ENCODE results near the gene MCU. TPM values are rescaled to one million over a fixed set of nuclear protein-coding genes. Genes with fewer than 3 reads are reported as not detected.

The MCU gene
- total RNA-seq, 1 experiment from 2014 or later: 26.8 TPM

DNA sequence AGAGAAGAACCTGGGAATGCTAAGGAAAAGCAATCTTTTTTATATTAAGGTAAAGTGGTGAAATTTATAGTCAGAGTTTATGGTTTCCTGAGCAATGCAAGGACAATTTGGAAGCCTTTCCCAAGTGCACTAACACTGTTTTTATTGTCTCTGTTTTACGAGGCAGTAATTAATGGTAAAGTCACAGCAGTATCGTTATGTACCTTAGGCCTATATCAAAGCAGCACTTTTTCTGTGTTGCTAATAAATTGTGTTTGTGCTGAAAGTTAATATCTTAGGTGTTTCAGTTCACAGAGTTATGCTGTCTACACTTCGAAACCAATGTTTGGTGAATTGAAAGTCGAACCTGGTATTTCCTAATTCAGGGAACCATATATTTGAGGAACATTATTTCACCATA, 220.8 kb downstream of the MCU start:
- intact Hi-C loops (cut with micrococcal nuclease): no loop called here

More for the DNA sequence above, 220.8 kb downstream of the MCU start:
- Histone ChIP-seq H2AFZ (ENCODE audit: low read depth, low read length, poor library complexity, severe bottlenecking) (no peak overlapping the region), H3K4me2 (ENCODE audit: low read length) (no peak overlapping the region), H4K20me1 (ENCODE audit: insufficient read depth) (no peaks in the 10 kb centered on the region), H3K27me3 (ENCODE audit: insufficient read depth, low read length) (no peaks in the 10 kb centered on the region), H3K27ac (ENCODE audit: low read depth, low read length) (no peak overlapping the region), H3K9ac (ENCODE audit: low read length) (no peak overlapping the region), H3K4me1 (ENCODE audit: control insufficient read depth in 1 of 2, insufficient read depth in 2 of 2, low read length in 2 of 2) (no peaks in the 10 kb centered on the region), H3K9me2 (ENCODE audit: insufficient read depth) (no peaks in the 10 kb centered on the region), H3K79me2 (ENCODE audit: insufficient read depth, low read length) (no peaks in the 10 kb centered on the region), H3K36me3 (ENCODE audit: control insufficient read depth in 1 of 2, insufficient read depth in 2 of 2, low read length in 2 of 2) (no peaks in the 10 kb centered on the region), H3K4me3 (replicated peaks in 1 of 2; ENCODE audit: low read depth in 1 of 2, low read length in 2 of 2) (no peak overlapping the region), H3K9me3 (ENCODE audit: control insufficient read depth in 1 of 2, insufficient read depth in 1 of 2, low read depth in 1 of 2, low read length in 2 of 2) (no peaks in the 10 kb centered on the region)
- ChIA-PET POLR2A (no interaction called here), RAD21 (ENCODE audit: low non-redundant PET in 1 of 2, low total read pairs in 2 of 2, uncharacterized antibody in 2 of 2, unreplicated experiment in 2 of 2) (no interaction called here), CTCF (no interaction called here)
- TF ChIP-seq EZH2 (IDR thresholded peaks at IDR 0.05) (no peak), SRF (IDR thresholded peaks at IDR 0.05; ENCODE audit: low read depth) (no peak), SP1 (IDR thresholded peaks at IDR 0.05; ENCODE audit: low read depth) (no peak), POLR2AphosphoS5 (IDR thresholded peaks at IDR 0.05; ENCODE audit: low read depth, low read length) (no peak), ZNF274 (IDR thresholded peaks at IDR 0.05; ENCODE audit: low read depth, low read length) (no peak), POLR2A (IDR thresholded peaks at IDR 0.05; ENCODE audit: borderline replicate concordance, extremely low read depth, insufficient read depth, insufficient read length) (no peak), TCF7L2 (IDR thresholded peaks at IDR 0.05; ENCODE audit: borderline replicate concordance, extremely low read depth, insufficient read depth, insufficient read length) (no peak), SIN3A (IDR thresholded peaks at IDR 0.05; ENCODE audit: low read depth) (no peak), EGR1 (IDR thresholded peaks at IDR 0.05; ENCODE audit: low read depth) (no peak), FOSL1 (IDR thresholded peaks at IDR 0.05; ENCODE audit: low read depth) (no peak), CEBPB (IDR thresholded peaks at IDR 0.05; ENCODE audit: low read depth) (no peak), RAD21 (IDR thresholded peaks at IDR 0.05; ENCODE audit: low read depth) (no peak), YY1 (IDR thresholded peaks at IDR 0.05; ENCODE audit: extremely low read depth, insufficient replicate concordance, low read depth, low read length) (no peak), ELF1 (IDR thresholded peaks at IDR 0.05; ENCODE audit: borderline replicate concordance, low read depth) (no peak), EZH2phosphoT487 (IDR thresholded peaks at IDR 0.05; ENCODE audit: borderline replicate concordance) (no peak)
- TF ChIP-seq, protein P1, sequence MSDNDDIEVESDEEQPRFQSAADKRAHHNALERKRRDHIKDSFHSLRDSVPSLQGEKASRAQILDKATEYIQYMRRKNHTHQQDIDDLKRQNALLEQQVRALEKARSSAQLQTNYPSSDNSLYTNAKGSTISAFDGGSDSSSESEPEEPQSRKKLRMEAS (IDR thresholded peaks at IDR 0.05): no peak
- TF ChIP-seq, protein P2, sequence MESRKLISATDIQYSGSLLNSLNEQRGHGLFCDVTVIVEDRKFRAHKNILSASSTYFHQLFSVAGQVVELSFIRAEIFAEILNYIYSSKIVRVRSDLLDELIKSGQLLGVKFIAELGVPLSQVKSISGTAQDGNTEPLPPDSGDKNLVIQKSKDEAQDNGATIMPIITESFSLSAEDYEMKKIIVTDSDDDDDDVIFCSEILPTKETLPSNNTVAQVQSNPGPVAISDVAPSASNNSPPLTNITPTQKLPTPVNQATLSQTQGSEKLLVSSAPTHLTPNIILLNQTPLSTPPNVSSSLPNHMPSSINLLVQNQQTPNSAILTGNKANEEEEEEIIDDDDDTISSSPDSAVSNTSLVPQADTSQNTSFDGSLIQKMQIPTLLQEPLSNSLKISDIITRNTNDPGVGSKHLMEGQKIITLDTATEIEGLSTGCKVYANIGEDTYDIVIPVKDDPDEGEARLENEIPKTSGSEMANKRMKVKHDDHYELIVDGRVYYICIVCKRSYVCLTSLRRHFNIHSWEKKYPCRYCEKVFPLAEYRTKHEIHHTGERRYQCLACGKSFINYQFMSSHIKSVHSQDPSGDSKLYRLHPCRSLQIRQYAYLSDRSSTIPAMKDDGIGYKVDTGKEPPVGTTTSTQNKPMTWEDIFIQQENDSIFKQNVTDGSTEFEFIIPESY (IDR thresholded peaks at IDR 0.05; ENCODE audit: extremely low read depth, insufficient replicate concordance, low read length): no peak
- TF ChIP-seq, protein P3, sequence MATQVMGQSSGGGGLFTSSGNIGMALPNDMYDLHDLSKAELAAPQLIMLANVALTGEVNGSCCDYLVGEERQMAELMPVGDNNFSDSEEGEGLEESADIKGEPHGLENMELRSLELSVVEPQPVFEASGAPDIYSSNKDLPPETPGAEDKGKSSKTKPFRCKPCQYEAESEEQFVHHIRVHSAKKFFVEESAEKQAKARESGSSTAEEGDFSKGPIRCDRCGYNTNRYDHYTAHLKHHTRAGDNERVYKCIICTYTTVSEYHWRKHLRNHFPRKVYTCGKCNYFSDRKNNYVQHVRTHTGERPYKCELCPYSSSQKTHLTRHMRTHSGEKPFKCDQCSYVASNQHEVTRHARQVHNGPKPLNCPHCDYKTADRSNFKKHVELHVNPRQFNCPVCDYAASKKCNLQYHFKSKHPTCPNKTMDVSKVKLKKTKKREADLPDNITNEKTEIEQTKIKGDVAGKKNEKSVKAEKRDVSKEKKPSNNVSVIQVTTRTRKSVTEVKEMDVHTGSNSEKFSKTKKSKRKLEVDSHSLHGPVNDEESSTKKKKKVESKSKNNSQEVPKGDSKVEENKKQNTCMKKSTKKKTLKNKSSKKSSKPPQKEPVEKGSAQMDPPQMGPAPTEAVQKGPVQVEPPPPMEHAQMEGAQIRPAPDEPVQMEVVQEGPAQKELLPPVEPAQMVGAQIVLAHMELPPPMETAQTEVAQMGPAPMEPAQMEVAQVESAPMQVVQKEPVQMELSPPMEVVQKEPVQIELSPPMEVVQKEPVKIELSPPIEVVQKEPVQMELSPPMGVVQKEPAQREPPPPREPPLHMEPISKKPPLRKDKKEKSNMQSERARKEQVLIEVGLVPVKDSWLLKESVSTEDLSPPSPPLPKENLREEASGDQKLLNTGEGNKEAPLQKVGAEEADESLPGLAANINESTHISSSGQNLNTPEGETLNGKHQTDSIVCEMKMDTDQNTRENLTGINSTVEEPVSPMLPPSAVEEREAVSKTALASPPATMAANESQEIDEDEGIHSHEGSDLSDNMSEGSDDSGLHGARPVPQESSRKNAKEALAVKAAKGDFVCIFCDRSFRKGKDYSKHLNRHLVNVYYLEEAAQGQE (IDR thresholded peaks at IDR 0.05; ENCODE audit: low read depth): no peak
- TF ChIP-seq, protein P4, sequence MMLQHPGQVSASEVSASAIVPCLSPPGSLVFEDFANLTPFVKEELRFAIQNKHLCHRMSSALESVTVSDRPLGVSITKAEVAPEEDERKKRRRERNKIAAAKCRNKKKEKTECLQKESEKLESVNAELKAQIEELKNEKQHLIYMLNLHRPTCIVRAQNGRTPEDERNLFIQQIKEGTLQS (IDR thresholded peaks at IDR 0.05): no peak
- no peak for ATAC-seq
- no TSS peak for BruUV-seq (replicated peaks)
- DNase-seq (ENCODE audit: low read depth, low spot score): no peak

All from HCT116 (cell line).